Measurements from ENCODE around the gene CC2D1A. TPM values are rescaled to one million over a fixed set of nuclear protein-coding genes. Genes with fewer than 3 reads are reported as not detected.
"Not testable (repeated sequence)": the region's sequence is repeated elsewhere in the genome, so short reads cannot be mapped to it uniquely, and the experiment has no call there.

Gene CC2D1A
- total RNA-seq, 2 experiments from 2014 or later: 34.0 to 35.1 TPM

DNA sequence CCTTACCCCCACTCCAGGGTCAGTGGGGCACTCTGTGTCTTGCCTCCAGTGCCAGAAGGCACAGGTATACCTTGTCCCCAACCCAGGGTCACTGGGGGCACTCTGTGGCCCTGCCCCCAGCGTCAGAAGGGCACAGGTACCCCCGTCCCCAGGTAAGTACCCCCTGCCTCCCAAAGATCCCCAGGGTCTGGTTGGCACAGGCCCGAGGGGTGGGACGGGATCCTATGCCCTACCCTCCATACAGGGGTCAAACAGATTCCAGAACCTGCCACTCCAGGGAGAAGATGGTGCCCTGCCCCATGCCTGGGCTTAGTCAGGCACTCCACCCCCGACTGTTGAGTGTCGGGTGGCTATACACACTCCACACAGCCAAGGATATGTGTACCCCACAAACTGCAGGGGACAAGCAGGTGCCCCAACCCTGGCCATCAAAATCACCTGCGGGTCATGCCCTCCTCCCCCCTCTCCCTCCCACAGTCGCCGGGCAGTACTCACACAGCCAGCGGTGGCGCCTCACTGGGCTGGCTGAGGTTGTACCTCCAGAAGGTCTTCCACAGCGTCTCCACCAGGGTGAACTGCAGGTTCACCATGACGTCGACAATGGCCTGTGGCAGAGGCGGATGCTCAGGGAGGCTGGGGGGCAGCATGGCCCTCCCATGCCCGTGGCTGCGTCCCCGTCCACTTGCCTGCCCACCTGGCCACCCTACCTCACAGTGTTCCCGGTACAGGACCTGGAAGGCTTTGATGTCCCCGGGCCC is 60.1 kb downstream of the CC2D1A start:
- no peaks in the 10 kb centered on the region for H3K27me3 Mint-ChIP-seq
- H3K4me3 Mint-ChIP-seq: no peak overlapping the region

GRCh38 chr19:13966684-13967128 is 60.7 kb downstream of the CC2D1A start:
- CTCF ChIA-PET: no interaction called here
- no peak for DNase-seq
- no peaks in the 10 kb centered on the region for H3K4me1 Mint-ChIP-seq
- H3K4me3 Mint-ChIP-seq: no peak overlapping the region
- H3K27me3 Mint-ChIP-seq: no peaks in the 10 kb centered on the region
- no peaks in the 10 kb centered on the region for H3K9me3 Mint-ChIP-seq (ENCODE audit: low read depth)
- H3K27ac Mint-ChIP-seq: no peak overlapping the region
- peaks cover 2% of the 10 kb centered on the region for H3K36me3 Mint-ChIP-seq
- no peak for ATAC-seq

More for the DNA sequence above, 60.1 kb downstream of the CC2D1A start:
- H3K4me1 Mint-ChIP-seq: no peaks in the 10 kb centered on the region
- peaks cover 7% of the 10 kb centered on the region for H3K36me3 Mint-ChIP-seq
- no peak overlapping the region for H3K27ac Mint-ChIP-seq
- no peak for DNase-seq
- CTCF ChIA-PET: no interaction called here
- H3K9me3 Mint-ChIP-seq (ENCODE audit: low read depth): no peaks in the 10 kb centered on the region
- no peak for ATAC-seq

DNA sequence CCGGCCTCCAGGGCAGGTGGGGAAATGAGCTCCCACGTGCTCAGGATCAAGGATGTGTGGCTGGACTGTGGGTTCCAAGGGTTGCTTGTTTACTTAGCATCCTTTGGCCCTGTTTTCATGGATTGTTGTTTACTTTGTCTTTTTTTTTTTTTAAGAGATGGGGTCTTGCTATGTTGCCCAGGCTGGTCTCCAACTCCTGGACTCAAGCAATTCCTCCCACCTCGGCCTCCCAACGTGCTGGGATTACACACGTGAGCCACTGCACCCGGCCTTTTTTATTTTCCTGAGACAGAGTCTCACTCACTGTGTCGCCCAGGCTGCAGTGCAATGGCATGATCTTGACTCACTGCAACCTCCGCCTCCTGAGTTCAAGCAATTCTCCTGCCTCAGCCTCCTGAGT is 61.2 kb downstream of the CC2D1A start:
- DNase-seq; CTCF ChIA-PET; H3K27ac Mint-ChIP-seq; H3K4me1 Mint-ChIP-seq; H3K9me3 Mint-ChIP-seq (ENCODE audit: low read depth); H3K36me3 Mint-ChIP-seq; ATAC-seq; H3K27me3 Mint-ChIP-seq; H3K4me3 Mint-ChIP-seq: not testable (repeated sequence)

DNA sequence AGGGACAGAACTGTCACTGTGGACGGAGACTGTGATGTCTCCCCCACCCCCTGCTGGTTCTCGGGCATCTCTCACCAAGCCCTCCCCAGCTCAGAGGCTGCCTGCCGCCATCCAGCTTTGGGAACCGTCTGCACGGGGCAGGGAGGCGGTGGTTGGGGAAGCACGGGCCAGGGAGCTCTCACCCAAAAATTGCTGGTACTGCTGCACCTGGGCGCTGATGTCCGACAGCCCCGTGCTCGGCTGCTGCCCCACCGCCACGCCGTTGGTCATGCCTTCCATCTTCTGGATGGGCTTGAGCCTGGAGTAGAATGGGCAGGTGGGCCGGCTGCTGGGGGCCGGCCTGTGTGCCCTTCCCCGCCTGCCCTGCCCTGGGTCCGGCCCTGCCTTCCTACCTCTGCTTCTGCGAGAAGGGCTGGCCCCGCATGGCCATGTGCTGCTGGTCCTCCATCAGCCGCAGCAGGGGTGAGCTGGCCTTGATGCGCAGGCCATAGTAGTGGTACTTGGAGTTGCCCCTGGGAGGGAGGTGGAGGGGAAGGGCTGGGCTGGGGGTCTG is 62.5 kb downstream of the CC2D1A start:
- H3K9me3 Mint-ChIP-seq (ENCODE audit: low read depth): no peaks in the 10 kb centered on the region

GRCh38 chr19:13968999-13969398 is 63.0 kb downstream of the CC2D1A start:
- DNase-seq: no peak
- Mint-ChIP-seq H3K4me3 (no peak overlapping the region), H3K27me3 (no peaks in the 10 kb centered on the region), H3K4me1 (peaks cover 2% of the 10 kb centered on the region), H3K27ac (no peak overlapping the region), H3K9me3 (ENCODE audit: low read depth) (no peaks in the 10 kb centered on the region), H3K36me3 (peaks cover 2% of the 10 kb centered on the region)
- no peak for ATAC-seq
- CTCF ChIA-PET: interaction anchor here (1.6 kb wide), 1 partner anchor 9 kb away, joined by 3 read pairs; no protein-coding TSS in a partner anchor

More for the DNA sequence above, 62.5 kb downstream of the CC2D1A start:
- Mint-ChIP-seq H3K27ac (no peak overlapping the region), H3K27me3 (no peaks in the 10 kb centered on the region), H3K4me1 (no peaks in the 10 kb centered on the region), H3K4me3 (no peak overlapping the region), H3K36me3 (peaks cover 2% of the 10 kb centered on the region)
- CTCF ChIA-PET: interaction anchor here (1.6 kb wide), 1 partner anchor 9 kb away, joined by 3 read pairs; no protein-coding TSS in a partner anchor
- DNase-seq (no peak), ATAC-seq (no peak)

DNA sequence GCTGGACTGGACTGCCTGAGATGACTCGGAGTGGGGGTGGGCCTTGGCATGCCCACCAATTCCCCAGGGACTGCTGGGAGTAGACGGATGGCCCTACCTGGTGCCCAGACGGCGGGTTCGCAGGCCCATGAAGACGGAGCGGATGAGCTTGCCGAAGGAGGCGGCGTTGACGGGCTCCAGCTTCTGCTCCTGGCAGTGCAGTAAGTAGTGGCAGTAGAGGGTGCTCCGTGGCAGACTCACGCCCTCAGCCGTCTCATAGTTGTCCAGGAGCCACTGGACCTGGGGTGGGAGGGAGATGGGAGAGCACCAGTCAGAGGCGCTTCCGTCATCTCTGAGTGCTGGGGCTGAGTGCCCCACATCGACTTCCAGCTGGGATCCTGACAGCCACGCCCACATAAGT is 63.9 kb downstream of the CC2D1A start:
- Mint-ChIP-seq H3K9me3 (ENCODE audit: low read depth) (no peaks in the 10 kb centered on the region), H3K4me3 (no peak overlapping the region), H3K27ac (no peak overlapping the region), H3K36me3 (peaks cover 2% of the 10 kb centered on the region), H3K27me3 (no peaks in the 10 kb centered on the region), H3K4me1 (peaks cover 8% of the 10 kb centered on the region)
- CTCF ChIA-PET: interaction anchor here (0.5 to 1.6 kb wide), 2 partner anchors 8 to 15 kb away, joined by 3 to 4 read pairs; no protein-coding TSS in a partner anchor
- DNase-seq (no peak), ATAC-seq (no peak)

DNA sequence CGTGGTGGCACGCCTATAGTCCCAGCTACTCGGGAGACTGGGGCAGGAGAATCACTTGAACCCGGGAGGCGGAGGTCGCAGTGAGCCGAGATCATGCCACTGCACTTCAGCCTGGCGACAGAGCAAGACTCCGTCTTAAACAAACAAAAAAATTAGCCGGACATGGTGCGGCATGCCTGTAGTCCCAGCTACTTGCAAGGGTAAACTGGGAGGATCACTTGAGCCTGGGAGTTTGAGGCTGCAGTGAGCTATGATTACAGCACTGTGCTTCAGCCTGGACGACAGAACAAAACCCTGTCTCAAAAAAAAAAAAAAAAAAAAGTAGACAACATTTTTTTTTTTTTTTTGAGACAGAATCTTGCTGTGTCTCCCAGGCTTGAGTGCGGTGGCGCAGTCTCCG is 65.9 kb downstream of the CC2D1A start:
- CTCF ChIA-PET; H3K27me3 Mint-ChIP-seq; ATAC-seq; H3K9me3 Mint-ChIP-seq (ENCODE audit: low read depth); H3K27ac Mint-ChIP-seq; H3K36me3 Mint-ChIP-seq; H3K4me3 Mint-ChIP-seq; H3K4me1 Mint-ChIP-seq; DNase-seq: not testable (repeated sequence)

- peaks cover 8% of the 10 kb centered on the region for H3K4me1 Mint-ChIP-seq
- no peaks in the 10 kb centered on the region for H3K27me3 Mint-ChIP-seq
- ATAC-seq (no peak), DNase-seq (no peak)
- no peaks in the 10 kb centered on the region for H3K9me3 Mint-ChIP-seq (ENCODE audit: low read depth)
- peaks cover 4% of the 10 kb centered on the region for H3K36me3 Mint-ChIP-seq
- no peak overlapping the region for H3K27ac Mint-ChIP-seq
- CTCF ChIA-PET: interaction anchor here (1.0 to 1.1 kb wide), 2 partner anchors 16 to 59 kb away, joined by 3 read pairs; partner anchors contain the start of gene IL27RA
- H3K4me3 Mint-ChIP-seq: no peak overlapping the region
Observed at GRCh38 chr19:13972368-13973155, 66.6 kb downstream of the CC2D1A start.

GRCh38 chr19:13973479-13973878 is 67.5 kb downstream of the CC2D1A start:
- not testable (repeated sequence) for H3K4me1 Mint-ChIP-seq; H3K36me3 Mint-ChIP-seq; DNase-seq; ATAC-seq; H3K9me3 Mint-ChIP-seq (ENCODE audit: low read depth); H3K4me3 Mint-ChIP-seq; H3K27ac Mint-ChIP-seq; H3K27me3 Mint-ChIP-seq
- CTCF ChIA-PET: interaction anchor here (1.1 kb wide), 1 partner anchor 58 kb away, joined by 3 read pairs; the partner anchor contains the start of gene IL27RA

DNA sequence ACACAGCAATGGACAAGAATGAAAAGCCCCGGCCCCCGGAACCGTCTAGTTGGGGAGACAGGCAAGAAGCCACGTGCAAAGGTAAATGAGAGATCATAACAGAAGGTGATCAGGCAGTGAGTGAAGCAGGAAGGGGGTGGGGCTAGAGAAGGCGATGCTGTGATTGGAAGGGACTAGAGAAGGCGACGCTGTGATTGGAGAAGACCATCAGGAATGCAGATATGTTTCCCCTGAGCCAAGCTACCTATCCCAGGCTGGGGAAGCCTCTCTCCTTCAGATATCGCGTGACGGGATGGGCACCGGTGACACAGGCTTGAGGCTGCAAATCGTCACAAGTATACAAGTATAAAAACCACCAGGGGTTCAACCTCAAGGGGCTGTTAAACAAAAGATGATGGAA is 68.1 kb downstream of the CC2D1A start:
- H3K27me3 Mint-ChIP-seq: no peaks in the 10 kb centered on the region
- H3K4me3 Mint-ChIP-seq: no peak overlapping the region
- DNase-seq (no peak), ATAC-seq (peak; percentile 42)
- peaks cover 3% of the 10 kb centered on the region for H3K36me3 Mint-ChIP-seq
- CTCF ChIA-PET: no interaction called here
- no peaks in the 10 kb centered on the region for H3K9me3 Mint-ChIP-seq (ENCODE audit: low read depth)
- no peak overlapping the region for H3K27ac Mint-ChIP-seq
- peaks cover 8% of the 10 kb centered on the region for H3K4me1 Mint-ChIP-seq

GRCh38 chr19:13975870-13976269 is 69.9 kb downstream of the CC2D1A start:
- no peak for ATAC-seq
- Mint-ChIP-seq H3K36me3 (peaks cover 2% of the 10 kb centered on the region), H3K27ac (no peak overlapping the region), H3K4me1 (peaks cover 23% of the 10 kb centered on the region), H3K4me3 (no peak overlapping the region), H3K27me3 (no peaks in the 10 kb centered on the region), H3K9me3 (ENCODE audit: low read depth) (no peaks in the 10 kb centered on the region)
- no peak for DNase-seq
- CTCF ChIA-PET: no interaction called here

- no peak for ATAC-seq
- H3K27ac Mint-ChIP-seq: no peak overlapping the region
- H3K4me3 Mint-ChIP-seq: no peak overlapping the region
- no peaks in the 10 kb centered on the region for H3K27me3 Mint-ChIP-seq
- no peaks in the 10 kb centered on the region for H3K9me3 Mint-ChIP-seq (ENCODE audit: low read depth)
- peaks cover 29% of the 10 kb centered on the region for H3K4me1 Mint-ChIP-seq
- CTCF ChIA-PET: interaction anchor here (1.4 kb wide), 1 partner anchor 83 kb away, joined by 4 read pairs; no protein-coding TSS in a partner anchor
- peaks cover 2% of the 10 kb centered on the region for H3K36me3 Mint-ChIP-seq
- no peak for DNase-seq
Observed at GRCh38 chr19:13976446-13976845, 70.4 kb downstream of the CC2D1A start.

- Mint-ChIP-seq H3K4me3 (no peak overlapping the region), H3K27me3 (no peaks in the 10 kb centered on the region), H3K9me3 (ENCODE audit: low read depth) (no peaks in the 10 kb centered on the region), H3K36me3 (peaks cover 2% of the 10 kb centered on the region), H3K27ac (no peak overlapping the region), H3K4me1 (peaks cover 42% of the 10 kb centered on the region)
- no peak for ATAC-seq
- no peak for DNase-seq
- CTCF ChIA-PET: interaction anchor here (0.8 to 2.2 kb wide), 12 partner anchors 9 to 159 kb away, joined by 3 to 18 read pairs (median 3); partner anchors contain the start of genes ASF1B, DCAF15 and IL27RA
Observed at GRCh38 chr19:13977803-13978202, 71.8 kb downstream of the CC2D1A start.

Measured in activated CD8-positive, alpha-beta memory T cell treated with anti-CD3 and anti-CD28 coated beads, Interleukin-2, amount 10 ng/mL, durations not matched to agents 7 days and 5 days (primary cell).